Endothelial cell (in vitro differentiated cells): Measurements from ENCODE around the gene IQGAP2. TPM values are rescaled to one million over a fixed set of nuclear protein-coding genes. Genes with fewer than 3 reads are reported as not detected.

Source experiments
- DNase-seq: peaks from one replicate; pipeline ENCODE4 v3.0.0; 2021; ENCODE audit warnings: low spot score
- H3K27ac Mint-ChIP-seq: one replicate; pipeline ENCODE4 v1.8.0; 2021; ENCODE audit warnings: mixed read lengths, inconsistent platforms; ENCODE audit not compliant: unreplicated experiment
- H3K27me3 Mint-ChIP-seq: one replicate; pipeline ENCODE4 v1.8.0; 2021; ENCODE audit warnings: mild to moderate bottlenecking, moderate library complexity, mixed read lengths, inconsistent platforms; ENCODE audit not compliant: unreplicated experiment
- H3K36me3 Mint-ChIP-seq: one replicate; pipeline ENCODE4 v1.8.0; 2021; ENCODE audit warnings: mild to moderate bottlenecking, low read depth, mixed read lengths, inconsistent platforms; ENCODE audit not compliant: unreplicated experiment
- H3K4me1 Mint-ChIP-seq: one replicate; pipeline ENCODE4 v1.8.0; 2021; ENCODE audit warnings: mild to moderate bottlenecking, mixed read lengths, inconsistent platforms; ENCODE audit not compliant: unreplicated experiment
- H3K4me3 Mint-ChIP-seq: one replicate; pipeline ENCODE4 v1.8.0; 2021; ENCODE audit warnings: mild to moderate bottlenecking, mixed read lengths, inconsistent platforms; ENCODE audit not compliant: unreplicated experiment
- H3K9me3 Mint-ChIP-seq: one replicate; pipeline ENCODE4 v1.8.0; 2021; ENCODE audit warnings: mixed read lengths, inconsistent platforms; ENCODE audit not compliant: unreplicated experiment
- total RNA-seq: library from RNA; stranded (reverse); fragmentation: NEBNext Ultra II Directional; extraction: Animal tissue kit (Norgen Biotek cat#: 25700); gene quantifications from one replicate; pipeline ENCODE4 v1.2.1, GENCODE V29; 2021; ENCODE audit not compliant: unreplicated experiment
- TF ChIP-seq, protein P1 (sequence below): fragments of 200-600 bp; sonication (generic); IDR thresholded peaks from one replicate; pipeline ENCODE4 v1.5.0; 2021; ENCODE audit warnings: antibody characterized with exemption; ENCODE audit not compliant: unreplicated experiment

Gene IQGAP2
- total RNA-seq, 1 donor from 2014 or later = 43.4 TPM

DNA sequence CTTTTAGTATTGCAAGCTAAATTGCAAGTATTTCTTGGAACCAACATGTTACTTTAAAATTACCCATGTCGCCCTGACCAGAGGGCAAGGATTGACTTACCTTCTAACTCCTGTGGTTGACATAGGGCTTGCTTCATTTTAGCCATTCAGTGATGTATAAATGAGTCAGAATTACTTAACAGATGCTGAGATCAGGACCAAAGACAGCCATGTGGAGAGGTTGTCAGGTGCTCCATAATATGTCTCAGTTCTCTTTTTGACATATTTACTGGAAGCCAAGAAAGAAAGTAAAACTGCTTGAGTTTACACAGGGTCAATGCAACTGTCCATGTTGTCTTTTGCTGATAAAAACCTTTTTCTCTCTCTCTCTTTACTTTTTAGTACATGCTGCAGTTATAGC lies 186.9 kb downstream of the IQGAP2 start:
- Mint-ChIP-seq H3K9me3 (no peaks in the 10 kb centered on the region), H3K27ac (no peak overlapping the region), H3K4me1 (no peaks in the 10 kb centered on the region), H3K36me3 (peaks cover 12% of the 10 kb centered on the region), H3K4me3 (no peak overlapping the region), H3K27me3 (no peaks in the 10 kb centered on the region)
- DNase-seq = no peak
- TF ChIP-seq, protein P1, sequence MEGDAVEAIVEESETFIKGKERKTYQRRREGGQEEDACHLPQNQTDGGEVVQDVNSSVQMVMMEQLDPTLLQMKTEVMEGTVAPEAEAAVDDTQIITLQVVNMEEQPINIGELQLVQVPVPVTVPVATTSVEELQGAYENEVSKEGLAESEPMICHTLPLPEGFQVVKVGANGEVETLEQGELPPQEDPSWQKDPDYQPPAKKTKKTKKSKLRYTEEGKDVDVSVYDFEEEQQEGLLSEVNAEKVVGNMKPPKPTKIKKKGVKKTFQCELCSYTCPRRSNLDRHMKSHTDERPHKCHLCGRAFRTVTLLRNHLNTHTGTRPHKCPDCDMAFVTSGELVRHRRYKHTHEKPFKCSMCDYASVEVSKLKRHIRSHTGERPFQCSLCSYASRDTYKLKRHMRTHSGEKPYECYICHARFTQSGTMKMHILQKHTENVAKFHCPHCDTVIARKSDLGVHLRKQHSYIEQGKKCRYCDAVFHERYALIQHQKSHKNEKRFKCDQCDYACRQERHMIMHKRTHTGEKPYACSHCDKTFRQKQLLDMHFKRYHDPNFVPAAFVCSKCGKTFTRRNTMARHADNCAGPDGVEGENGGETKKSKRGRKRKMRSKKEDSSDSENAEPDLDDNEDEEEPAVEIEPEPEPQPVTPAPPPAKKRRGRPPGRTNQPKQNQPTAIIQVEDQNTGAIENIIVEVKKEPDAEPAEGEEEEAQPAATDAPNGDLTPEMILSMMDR = no peak

DNA sequence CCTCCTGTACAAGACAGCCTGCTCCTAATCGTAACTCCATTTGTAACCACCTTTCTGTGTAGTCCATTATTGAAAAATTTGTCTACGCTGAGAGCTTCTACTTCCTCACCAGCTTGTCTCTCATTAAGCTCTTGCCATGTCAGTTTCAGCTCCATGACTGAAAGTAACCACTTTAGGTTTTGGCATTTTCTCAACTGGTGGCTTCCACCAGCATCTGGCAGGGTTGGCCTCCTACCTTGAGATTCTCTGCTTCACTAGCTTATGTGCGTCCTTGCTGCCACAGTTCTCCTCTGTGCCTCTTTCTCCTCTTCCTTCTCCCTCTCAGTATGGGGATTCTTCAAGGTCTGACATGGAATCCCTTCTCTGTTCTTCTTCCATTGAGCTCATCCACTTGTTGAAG lies 188.3 kb downstream of the IQGAP2 start:
- Mint-ChIP-seq H3K4me1 (no peaks in the 10 kb centered on the region), H3K4me3 (no peak overlapping the region), H3K27ac (no peak overlapping the region), H3K27me3 (no peaks in the 10 kb centered on the region), H3K9me3 (no peaks in the 10 kb centered on the region), H3K36me3 (peaks cover 12% of the 10 kb centered on the region)
- DNase-seq = no peak
- TF ChIP-seq, protein P1 = no peak

DNA sequence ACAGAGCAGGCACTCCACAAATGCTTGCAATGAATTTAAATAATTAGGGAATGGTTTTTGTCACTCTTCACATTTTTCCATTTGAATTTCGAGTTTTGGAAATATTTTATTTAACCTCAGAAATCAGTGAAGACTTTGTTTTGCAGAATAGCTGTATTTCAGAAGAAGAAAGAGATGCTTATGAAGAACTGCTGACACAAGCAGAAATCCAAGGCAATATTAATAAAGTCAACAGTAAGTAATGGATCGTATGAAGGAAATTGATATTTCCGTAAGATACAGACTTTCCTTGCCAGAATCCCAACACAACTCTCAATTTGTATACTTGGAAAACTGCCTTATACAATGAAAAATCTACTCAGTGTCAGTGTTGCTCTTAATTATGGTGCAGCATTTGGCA lies 189.6 kb downstream of the IQGAP2 start:
- Mint-ChIP-seq H3K27me3 (no peaks in the 10 kb centered on the region), H3K4me3 (no peak overlapping the region), H3K36me3 (peaks cover 12% of the 10 kb centered on the region), H3K4me1 (no peaks in the 10 kb centered on the region), H3K9me3 (no peaks in the 10 kb centered on the region), H3K27ac (no peak overlapping the region)
- TF ChIP-seq, protein P1 = no peak
- no peak for DNase-seq

DNA sequence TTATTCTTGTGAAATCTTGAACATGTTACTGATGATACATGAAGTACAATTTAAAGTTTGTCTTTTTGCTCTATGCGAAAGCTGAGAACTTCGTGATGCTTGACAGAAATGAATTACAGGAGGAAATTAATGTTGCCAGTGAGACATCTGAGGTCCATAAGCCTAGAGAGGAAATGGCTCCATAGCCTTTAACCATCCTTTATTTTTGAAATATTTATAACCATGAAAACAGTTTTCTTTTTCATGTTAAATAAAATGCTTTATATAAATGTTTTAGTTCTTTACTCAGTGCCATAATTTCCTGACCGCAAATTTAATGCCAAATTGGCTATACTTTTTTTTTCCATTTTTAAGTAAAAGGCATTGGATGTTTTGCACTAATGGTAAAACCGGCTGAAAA lies 191.0 kb downstream of the IQGAP2 start:
- Mint-ChIP-seq H3K9me3 (no peaks in the 10 kb centered on the region), H3K4me1 (no peaks in the 10 kb centered on the region), H3K27ac (no peak overlapping the region), H3K27me3 (no peaks in the 10 kb centered on the region), H3K4me3 (no peak overlapping the region), H3K36me3 (peaks cover 12% of the 10 kb centered on the region)
- no peak for DNase-seq
- TF ChIP-seq, protein P1 = no peak

DNA sequence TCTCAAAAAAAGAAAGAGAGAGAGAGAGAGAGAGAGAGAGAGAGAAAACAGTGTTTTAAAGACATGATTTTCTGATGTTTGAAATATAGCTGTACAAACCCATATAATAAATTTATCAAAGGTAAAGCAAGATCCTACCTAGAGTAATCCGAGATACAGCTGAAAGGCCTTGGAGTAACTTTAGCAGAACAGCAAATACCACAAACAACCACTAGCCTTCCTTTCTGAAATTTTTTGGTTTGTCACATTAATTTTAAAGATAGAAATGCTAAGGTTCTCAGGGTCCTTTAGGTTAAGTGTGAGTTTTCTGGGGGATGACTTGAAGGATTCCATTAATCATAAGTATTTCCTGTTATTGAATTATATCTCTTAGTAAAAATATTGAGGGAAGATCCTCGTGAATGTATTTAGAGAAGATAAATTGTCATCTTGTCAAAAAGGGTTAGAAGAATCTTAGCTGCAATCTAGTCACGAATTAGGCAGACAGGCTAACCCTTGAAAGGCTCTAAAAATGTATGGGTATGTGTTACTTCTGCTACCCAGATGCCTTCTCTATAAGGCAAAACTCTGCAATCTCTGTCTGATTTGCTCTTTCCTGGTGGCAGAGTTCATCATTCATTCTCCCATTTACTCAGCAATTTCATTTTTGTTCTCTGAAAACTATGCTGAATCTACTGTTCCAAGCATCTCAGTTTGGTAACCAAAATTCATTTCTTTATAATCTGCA lies 192.8 kb downstream of the IQGAP2 start:
- TF ChIP-seq, protein P1 = no peak
- no peaks in the 10 kb centered on the region for H3K27me3 Mint-ChIP-seq
- no peaks in the 10 kb centered on the region for H3K4me1 Mint-ChIP-seq
- H3K9me3 Mint-ChIP-seq = no peaks in the 10 kb centered on the region
- H3K4me3 Mint-ChIP-seq = no peak overlapping the region
- H3K27ac Mint-ChIP-seq = no peak overlapping the region
- DNase-seq = no peak
- H3K36me3 Mint-ChIP-seq = peaks cover 12% of the 10 kb centered on the region
